HG03066 (cell line): ENCODE results near the gene IL9.

Experiments used
- ATAC-seq: cut with Tn5 transposase; IDR thresholded peaks from one replicate; pipeline ENCODE4 v1.9.1; 2021; ENCODE audit warnings: low read depth; ENCODE audit not compliant: unreplicated experiment

The IL9 gene

GRCh38 chr5:135895474-135896006 is at the start of gene IL9:
Gene IL9 (minus strand): TSS chr5:135895841. CDS start chr5:135895816, 25 bp downstream.
- ATAC-seq: no peak

- ATAC-seq: no peak
Measured at GRCh38 chr5:135944967-135945560, 49.4 kb upstream of the IL9 start.

GRCh38 chr5:135944564-135944963 is 48.9 kb upstream of the IL9 start:
- no peak for ATAC-seq

GRCh38 chr5:135942202-135942771 is 46.6 kb upstream of the IL9 start:
- ATAC-seq: no peak

- no peak for ATAC-seq
Measured at GRCh38 chr5:135941711-135942110, 46.1 kb upstream of the IL9 start.

- ATAC-seq: no peak
Measured at GRCh38 chr5:135937245-135937911, 41.7 kb upstream of the IL9 start.

GRCh38 chr5:135934939-135935338 is 39.3 kb upstream of the IL9 start:
- no peak for ATAC-seq

- ATAC-seq: no peak
Measured at GRCh38 chr5:135930949-135931295, 35.3 kb upstream of the IL9 start.

- no peak for ATAC-seq
Measured at GRCh38 chr5:135930029-135930948, 34.6 kb upstream of the IL9 start.

GRCh38 chr5:135921388-135921787 is 25.7 kb upstream of the IL9 start:
- no peak for ATAC-seq

GRCh38 chr5:135920199-135920598 is 24.6 kb upstream of the IL9 start:
- ATAC-seq: no peak

- no peak for ATAC-seq
Measured at GRCh38 chr5:135916638-135917263, 21.1 kb upstream of the IL9 start.

- ATAC-seq: no peak
Measured at GRCh38 chr5:135915466-135916001, 19.9 kb upstream of the IL9 start.

GRCh38 chr5:135913713-135914626 is 18.3 kb upstream of the IL9 start:
- no peak for ATAC-seq

GRCh38 chr5:135905144-135905543 is 9.5 kb upstream of the IL9 start:
- no peak for ATAC-seq

- ATAC-seq: no peak
Measured at GRCh38 chr5:135901633-135902032, 6.0 kb upstream of the IL9 start.

GRCh38 chr5:135900276-135900675 is 4.6 kb upstream of the IL9 start:
- ATAC-seq: no peak

- ATAC-seq: no peak
Measured at GRCh38 chr5:135898651-135899050, 3.0 kb upstream of the IL9 start.

- no peak for ATAC-seq
Measured at GRCh38 chr5:135894789-135895188, 852 bp downstream of the IL9 start.
